Erythroblast (primary cell): ENCODE data around the gene KIR2DL4.

Source experiments
- GATA1 ChIP-seq: IDR thresholded peaks from 2 replicates; pipeline ENCODE4 v1.6.1; 2011; ENCODE audit warnings: low read depth, mild to moderate bottlenecking, control low read depth, low read length, moderate library complexity
- POLR2A ChIP-seq: IDR thresholded peaks from 2 replicates; pipeline ENCODE4 v1.6.1; 2011; ENCODE audit warnings: mild to moderate bottlenecking, low read length

- no peak for TF ChIP-seq POLR2A
- no peak for TF ChIP-seq GATA1
These were observed 12.7 kb upstream of the KIR2DL4 start for GRCh38 chr19:54790711-54791110.
